ENCODE measurements around the gene EHD4.

GRCh38 chr15:41979493-41980266, 7.3 kb upstream of the EHD4 start:
- TF ChIP-seq CTCF (IDR thresholded peaks at IDR 0.05; ENCODE audit: extremely low read depth in 1 of 2, insufficient read depth in 1 of 2, low read depth in 1 of 2, low read length in 2 of 2) (no peak), POLR2AphosphoS5 (IDR thresholded peaks at IDR 0.05; ENCODE audit: insufficient read depth, low read depth, low read length) (no peak), POLR2A (IDR thresholded peaks at IDR 0.05; ENCODE audit: low read depth, low read length) (no peak), EZH2 (IDR thresholded peaks at IDR 0.05; ENCODE audit: borderline replicate concordance, low read depth, low read length, severe bottlenecking) (no peak)
